ENCODE results near the gene PTPRE.

Gene PTPRE

GRCh38 chr10:127959428-127959827 is 52.5 kb downstream of the PTPRE start:
- no peak for DNase-seq

GRCh38 chr10:127961071-127961470 is 54.2 kb downstream of the PTPRE start:
- DNase-seq, result no peak

GRCh38 chr10:127962205-127962604 is 55.3 kb downstream of the PTPRE start:
- no peak for DNase-seq

GRCh38 chr10:127963136-127963535 is 56.2 kb downstream of the PTPRE start:
- DNase-seq, result no peak

- DNase-seq, result no peak
Observed at GRCh38 chr10:127964621-127965020, 57.7 kb downstream of the PTPRE start.

GRCh38 chr10:127966875-127967274 is 60.0 kb downstream of the PTPRE start:
- DNase-seq, result no peak

GRCh38 chr10:127968027-127968441 is 61.1 kb downstream of the PTPRE start:
- no peak for DNase-seq

- DNase-seq, result no peak
Observed at GRCh38 chr10:127968659-127969058, 61.8 kb downstream of the PTPRE start.

GRCh38 chr10:127971101-127971946 is 64.4 kb downstream of the PTPRE start:
- no peak for DNase-seq

GRCh38 chr10:127971963-127972615 is 65.2 kb downstream of the PTPRE start:
- no peak for DNase-seq

- DNase-seq, result no peak
Observed at GRCh38 chr10:127972751-127973357, 66.0 kb downstream of the PTPRE start.

- no peak for DNase-seq
Observed at GRCh38 chr10:127973791-127974311, 66.9 kb downstream of the PTPRE start.

- DNase-seq, result no peak
Observed at GRCh38 chr10:127974911-127975310, 68.0 kb downstream of the PTPRE start.

GRCh38 chr10:127976286-127976685 is 69.4 kb downstream of the PTPRE start:
- DNase-seq, result no peak

- DNase-seq, result no peak
Observed at GRCh38 chr10:127976701-127977356, 69.9 kb downstream of the PTPRE start.

- no peak for DNase-seq
Observed at GRCh38 chr10:127977357-127978009, 70.6 kb downstream of the PTPRE start.

- no peak for DNase-seq
Observed at GRCh38 chr10:127978481-127978880, 71.6 kb downstream of the PTPRE start.

GRCh38 chr10:127979045-127979444 is 72.1 kb downstream of the PTPRE start:
- DNase-seq, result no peak

GRCh38 chr10:127979566-127979965 is 72.7 kb downstream of the PTPRE start:
- DNase-seq, result no peak

- DNase-seq, result no peak
Observed at GRCh38 chr10:127980898-127981297, 74.0 kb downstream of the PTPRE start.

GRCh38 chr10:127982601-127983000 is 75.7 kb downstream of the PTPRE start:
- no peak for DNase-seq

GRCh38 chr10:127983344-127984100 is 76.6 kb downstream of the PTPRE start:
- DNase-seq, result no peak

Data from NCI-H1417 (cell line).